D721Med (cell line): ENCODE data around the gene MLLT3.

Experiments
- DNase-seq: peaks from one replicate; pipeline ENCODE4 v3.0.0; 2011; ENCODE audit warnings: low spot score; ENCODE audit not compliant: insufficient read length
- FAIRE-seq: peaks from 2 replicates; lab custom pipeline; 2011; peaks lifted over from hg19 to GRCh38; lab: Jason Lieb, UNC
- CTCF ChIP-seq: IDR thresholded peaks from 2 replicates; pipeline ENCODE4 v1.5.1; 2012; ENCODE audit warnings: mild to moderate bottlenecking, control low read depth; ENCODE audit not compliant: insufficient read depth; ENCODE audit errors: missing control alignments

The MLLT3 gene

GRCh38 chr9:20390400-20390799 lies 231.9 kb downstream of the MLLT3 start:
- DNase-seq (no peak), FAIRE-seq (no peak)
- no peak for TF ChIP-seq CTCF

GRCh38 chr9:20387062-20387461 lies 235.2 kb downstream of the MLLT3 start:
- FAIRE-seq = no peak
- no peak for DNase-seq
- TF ChIP-seq CTCF = no peak

GRCh38 chr9:20384642-20385041 lies 237.7 kb downstream of the MLLT3 start:
- no peak for FAIRE-seq
- DNase-seq = no peak
- no peak for TF ChIP-seq CTCF

- no peak for FAIRE-seq
- DNase-seq = no peak
- TF ChIP-seq CTCF = no peak
These were observed 239.7 kb downstream of the MLLT3 start for GRCh38 chr9:20382460-20383071.

GRCh38 chr9:20380546-20380945 lies 241.8 kb downstream of the MLLT3 start:
- FAIRE-seq (no peak), DNase-seq (no peak)
- TF ChIP-seq CTCF = no peak

- DNase-seq (no peak), FAIRE-seq (no peak)
These were observed 242.5 kb downstream of the MLLT3 start for GRCh38 chr9:20379804-20380225.

GRCh38 chr9:20378851-20379250 lies 243.4 kb downstream of the MLLT3 start:
- TF ChIP-seq CTCF = no peak
- FAIRE-seq (no peak), DNase-seq (no peak)

More at GRCh38 chr9:20379804-20380225, 242.5 kb downstream of the MLLT3 start:
- no peak for TF ChIP-seq CTCF
